ENCODE data around the gene TEK. TPM values are rescaled to one million over a fixed set of nuclear protein-coding genes. Genes with fewer than 3 reads are reported as not detected.

TEK gene
- total RNA-seq, 1 experiment from 2014 or later = not detected

GRCh38 chr9:27149651-27150050 lies 40.6 kb downstream of the TEK start:
- Mint-ChIP-seq H3K36me3 (ENCODE audit: insufficient read depth, unreplicated experiment) (peaks cover 4% of the 10 kb centered on the region), H3K4me1 (ENCODE audit: low read depth, unreplicated experiment) (peaks cover 5% of the 10 kb centered on the region), H3K9me3 (ENCODE audit: low read depth, unreplicated experiment) (no peaks in the 10 kb centered on the region), H3K27ac (ENCODE audit: unreplicated experiment) (no peak overlapping the region), H3K4me3 (ENCODE audit: low read depth, unreplicated experiment) (no peak overlapping the region), H3K27me3 (ENCODE audit: unreplicated experiment) (no peaks in the 10 kb centered on the region)
- BruUV-seq (replicated peaks) = no TSS peak
- intact Hi-C loops (cut with micrococcal nuclease; ENCODE audit: unreplicated experiment) = no loop called here
- no peak for TF ChIP-seq CTCF (IDR thresholded peaks at IDR 0.05; ENCODE audit: unreplicated experiment)
- CTCF ChIA-PET = no interaction called here
- DNase-seq = no peak

- Mint-ChIP-seq H3K36me3 (ENCODE audit: insufficient read depth, unreplicated experiment) (peaks cover 4% of the 10 kb centered on the region), H3K4me1 (ENCODE audit: low read depth, unreplicated experiment) (peaks cover 5% of the 10 kb centered on the region), H3K27ac (ENCODE audit: unreplicated experiment) (no peak overlapping the region), H3K9me3 (ENCODE audit: low read depth, unreplicated experiment) (no peaks in the 10 kb centered on the region), H3K4me3 (ENCODE audit: low read depth, unreplicated experiment) (no peak overlapping the region), H3K27me3 (ENCODE audit: unreplicated experiment) (no peaks in the 10 kb centered on the region)
- no peak for TF ChIP-seq CTCF (IDR thresholded peaks at IDR 0.05; ENCODE audit: unreplicated experiment)
- no TSS peak for BruUV-seq (replicated peaks)
- DNase-seq = no peak
- CTCF ChIA-PET = no interaction called here
- intact Hi-C loops (cut with micrococcal nuclease; ENCODE audit: unreplicated experiment) = no loop called here
These were observed 41.9 kb downstream of the TEK start for GRCh38 chr9:27150746-27151406.

- no TSS peak for BruUV-seq (replicated peaks)
- Mint-ChIP-seq H3K27me3 (ENCODE audit: unreplicated experiment) (no peaks in the 10 kb centered on the region), H3K27ac (ENCODE audit: unreplicated experiment) (no peak overlapping the region), H3K4me3 (ENCODE audit: low read depth, unreplicated experiment) (no peak overlapping the region), H3K4me1 (ENCODE audit: low read depth, unreplicated experiment) (peaks cover 5% of the 10 kb centered on the region), H3K36me3 (ENCODE audit: insufficient read depth, unreplicated experiment) (peaks cover 4% of the 10 kb centered on the region), H3K9me3 (ENCODE audit: low read depth, unreplicated experiment) (no peaks in the 10 kb centered on the region)
- CTCF ChIA-PET = no interaction called here
- intact Hi-C loops (cut with micrococcal nuclease; ENCODE audit: unreplicated experiment) = no loop called here
- DNase-seq = no peak
- TF ChIP-seq CTCF (IDR thresholded peaks at IDR 0.05; ENCODE audit: unreplicated experiment) = no peak
These were observed 42.8 kb downstream of the TEK start for GRCh38 chr9:27151693-27152404.

- Mint-ChIP-seq H3K36me3 (ENCODE audit: insufficient read depth, unreplicated experiment) (peaks cover 4% of the 10 kb centered on the region), H3K27me3 (ENCODE audit: unreplicated experiment) (no peaks in the 10 kb centered on the region), H3K9me3 (ENCODE audit: low read depth, unreplicated experiment) (no peaks in the 10 kb centered on the region), H3K27ac (ENCODE audit: unreplicated experiment) (no peak overlapping the region), H3K4me1 (ENCODE audit: low read depth, unreplicated experiment) (peaks cover 5% of the 10 kb centered on the region), H3K4me3 (ENCODE audit: low read depth, unreplicated experiment) (no peak overlapping the region)
- intact Hi-C loops (cut with micrococcal nuclease; ENCODE audit: unreplicated experiment) = no loop called here
- CTCF ChIA-PET = no interaction called here
- DNase-seq = no peak
- TF ChIP-seq CTCF (IDR thresholded peaks at IDR 0.05; ENCODE audit: unreplicated experiment) = no peak
- BruUV-seq (replicated peaks) = no TSS peak
These were observed 43.3 kb downstream of the TEK start for GRCh38 chr9:27152405-27152718.

All from Calu3 (cell line).